PC-9 (cell line): ENCODE data around the gene ADGRA3.

Source experiments
- CTCF ChIP-seq: fragments of 200-600 bp; sonication (generic); conservative IDR thresholded peaks from 2 replicates; pipeline ENCODE4 v1.6.1; 2017; ENCODE audit warnings: mixed run types, antibody characterized with exemption, mild to moderate bottlenecking, moderate library complexity
- EZH2 ChIP-seq: fragments of 200-600 bp; sonication (generic); IDR thresholded peaks from 2 replicates; pipeline ENCODE4 v1.8.0; 2017; ENCODE audit warnings: antibody characterized with exemption, low read depth

DNA sequence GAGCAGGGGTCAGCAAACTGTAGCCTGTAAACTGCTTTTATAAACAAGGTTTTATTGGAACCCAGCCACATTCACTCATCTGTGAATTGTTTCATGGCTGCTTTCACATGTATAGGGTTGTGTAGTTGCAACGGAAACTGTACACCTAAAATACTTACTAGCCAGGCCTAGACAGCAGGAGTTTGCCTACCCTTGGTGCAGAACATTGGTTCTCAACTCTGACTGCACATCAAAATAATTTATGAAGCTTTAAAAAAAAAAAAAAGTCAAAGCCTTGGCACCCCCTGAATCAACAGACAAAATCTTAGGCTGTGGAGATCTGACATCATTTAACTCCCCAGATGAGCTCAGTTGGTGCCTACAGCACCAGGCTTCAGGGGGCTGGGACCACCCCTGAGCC is 27.8 kb downstream of the ADGRA3 start:
- TF ChIP-seq CTCF (no peak), EZH2 (no peak)
